Measurements from ENCODE around the gene DHRS4.
"Not testable (repeated sequence)": the region's sequence is repeated elsewhere in the genome, so short reads cannot be mapped to it uniquely, and the experiment has no call there.

The DHRS4 gene

GRCh38 chr14:23950411-23951135 lies 3.0 kb upstream of the DHRS4 start:
- no peak for DNase-seq (ENCODE audit: low read depth, low spot score)
- TF ChIP-seq, protein P1, sequence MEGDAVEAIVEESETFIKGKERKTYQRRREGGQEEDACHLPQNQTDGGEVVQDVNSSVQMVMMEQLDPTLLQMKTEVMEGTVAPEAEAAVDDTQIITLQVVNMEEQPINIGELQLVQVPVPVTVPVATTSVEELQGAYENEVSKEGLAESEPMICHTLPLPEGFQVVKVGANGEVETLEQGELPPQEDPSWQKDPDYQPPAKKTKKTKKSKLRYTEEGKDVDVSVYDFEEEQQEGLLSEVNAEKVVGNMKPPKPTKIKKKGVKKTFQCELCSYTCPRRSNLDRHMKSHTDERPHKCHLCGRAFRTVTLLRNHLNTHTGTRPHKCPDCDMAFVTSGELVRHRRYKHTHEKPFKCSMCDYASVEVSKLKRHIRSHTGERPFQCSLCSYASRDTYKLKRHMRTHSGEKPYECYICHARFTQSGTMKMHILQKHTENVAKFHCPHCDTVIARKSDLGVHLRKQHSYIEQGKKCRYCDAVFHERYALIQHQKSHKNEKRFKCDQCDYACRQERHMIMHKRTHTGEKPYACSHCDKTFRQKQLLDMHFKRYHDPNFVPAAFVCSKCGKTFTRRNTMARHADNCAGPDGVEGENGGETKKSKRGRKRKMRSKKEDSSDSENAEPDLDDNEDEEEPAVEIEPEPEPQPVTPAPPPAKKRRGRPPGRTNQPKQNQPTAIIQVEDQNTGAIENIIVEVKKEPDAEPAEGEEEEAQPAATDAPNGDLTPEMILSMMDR (IDR thresholded peaks at IDR 0.05; ENCODE audit: insufficient read depth, low read length, missing control alignments) = no peak
- ChIA-PET CTCF (interaction anchor here (1.7 to 2.5 kb wide), 2 partner anchors 318 to 362 kb away, joined by 5 read pairs; no protein-coding TSS in a partner anchor), POLR2A (no interaction called here)
- no peak overlapping the region for H3K4me3 ChIP-seq (ENCODE audit: low read depth, low read length)

GRCh38 chr14:23951136-23951466 lies 2.5 kb upstream of the DHRS4 start:
- POLR2A ChIA-PET = not testable (repeated sequence)

DNA sequence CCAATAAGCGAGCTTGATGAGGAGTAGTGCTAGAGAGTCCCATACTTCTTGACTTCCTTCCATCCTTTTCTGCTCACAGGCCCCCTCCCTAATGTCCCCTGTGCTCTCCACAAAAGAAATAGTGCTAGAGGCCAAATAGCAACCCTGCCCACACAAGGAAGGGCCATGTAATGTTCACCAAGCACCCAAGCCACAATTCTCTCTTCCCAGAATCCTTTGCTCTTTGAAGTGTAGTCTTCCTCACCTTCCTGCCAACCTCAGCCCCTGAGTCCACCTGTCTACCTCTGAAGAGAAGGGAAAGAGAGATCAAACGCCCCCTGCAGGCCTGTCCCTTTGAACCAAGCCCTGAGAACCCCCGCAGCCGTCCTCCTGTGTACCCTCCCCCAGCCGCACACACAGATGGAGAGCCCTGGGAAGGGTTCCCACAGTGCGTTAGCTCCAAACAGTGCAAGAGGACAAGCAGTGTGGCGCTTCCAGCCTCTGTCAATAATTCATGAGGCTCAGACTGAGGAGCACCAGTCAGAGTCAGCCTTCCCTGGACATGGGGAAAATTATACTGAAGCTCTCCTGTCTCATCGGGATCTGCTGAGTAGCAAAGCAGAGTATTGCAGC lies 1.9 kb upstream of the DHRS4 start:
- TF ChIP-seq, protein P1 (IDR thresholded peaks at IDR 0.05; ENCODE audit: insufficient read depth, low read length, missing control alignments) = no peak
- no peak for DNase-seq (ENCODE audit: low read depth, low spot score)
- ChIA-PET POLR2A (no interaction called here), CTCF (interaction anchor here (2.5 to 2.8 kb wide), 2 partner anchors 320 to 363 kb away, joined by 5 to 16 read pairs; no protein-coding TSS in a partner anchor)
- no peak overlapping the region for H3K4me3 ChIP-seq (ENCODE audit: low read depth, low read length)

More at GRCh38 chr14:23951136-23951466, 2.5 kb upstream of the DHRS4 start:
- DNase-seq (ENCODE audit: low read depth, low spot score); H3K4me3 ChIP-seq (ENCODE audit: low read depth, low read length): not testable (repeated sequence)
- CTCF ChIA-PET = interaction anchor here (2.5 to 2.8 kb wide), 2 partner anchors 319 to 363 kb away, joined by 5 to 16 read pairs; no protein-coding TSS in a partner anchor

- POLR2A ChIA-PET; DNase-seq (ENCODE audit: low read depth, low spot score): not testable (repeated sequence)
- CTCF ChIA-PET = interaction anchor here (0.7 to 2.8 kb wide), 5 partner anchors 18 to 364 kb away, joined by 3 to 16 read pairs (median 4); no protein-coding TSS in a partner anchor
- peak overlapping the region; percentile 87 for H3K4me3 ChIP-seq (ENCODE audit: low read depth, low read length)
Measured at GRCh38 chr14:23953116-23953463, 480 bp upstream of the DHRS4 start.

DNA sequence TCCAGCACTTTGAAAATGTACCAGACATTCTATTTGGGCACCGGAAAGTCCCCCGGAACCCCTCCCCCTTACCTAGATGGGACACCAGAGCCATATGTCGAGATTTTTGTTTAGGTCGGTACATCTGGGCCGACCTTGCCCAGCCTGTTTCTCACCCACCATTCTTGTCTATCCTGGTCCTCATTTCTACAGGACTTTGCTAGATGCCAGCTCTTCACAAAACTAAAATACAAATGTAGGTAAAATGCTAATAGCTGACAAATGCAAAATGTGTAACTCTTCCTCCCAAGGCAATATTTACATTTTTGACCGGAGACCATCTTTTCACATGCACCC lies 677 bp downstream of the DHRS4 start:
- DNase-seq (ENCODE audit: low read depth, low spot score); POLR2A ChIA-PET: not testable (repeated sequence)
- peak overlapping the region; percentile 87 for H3K4me3 ChIP-seq (ENCODE audit: low read depth, low read length)
- CTCF ChIA-PET = interaction anchor here (0.6 to 2.4 kb wide), 10 partner anchors 10 to 387 kb away, joined by 3 to 11 read pairs (median 4); no protein-coding TSS in a partner anchor

DNA sequence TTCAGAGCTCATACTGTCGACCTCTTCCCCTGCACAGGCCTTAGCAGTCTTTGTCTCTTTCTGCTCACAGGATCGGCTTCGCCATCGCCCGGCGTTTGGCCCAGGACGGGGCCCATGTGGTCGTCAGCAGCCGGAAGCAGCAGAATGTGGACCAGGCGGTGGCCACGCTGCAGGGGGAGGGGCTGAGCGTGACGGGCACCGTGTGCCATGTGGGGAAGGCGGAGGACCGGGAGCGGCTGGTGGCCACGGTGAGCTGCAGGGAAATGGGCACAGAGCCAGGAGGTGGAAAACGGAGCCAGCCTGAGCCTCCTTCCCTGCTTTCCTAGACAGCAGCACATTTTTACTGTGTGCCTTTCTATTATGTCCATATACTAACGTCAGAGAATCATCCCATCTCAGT lies 1.4 kb downstream of the DHRS4 start:
- CTCF ChIA-PET = interaction anchor here (0.6 to 2.4 kb wide), 9 partner anchors 11 to 388 kb away, joined by 3 to 11 read pairs (median 4); no protein-coding TSS in a partner anchor
- H3K4me3 ChIP-seq (ENCODE audit: low read depth, low read length); DNase-seq (ENCODE audit: low read depth, low spot score); POLR2A ChIA-PET: not testable (repeated sequence)

DNA sequence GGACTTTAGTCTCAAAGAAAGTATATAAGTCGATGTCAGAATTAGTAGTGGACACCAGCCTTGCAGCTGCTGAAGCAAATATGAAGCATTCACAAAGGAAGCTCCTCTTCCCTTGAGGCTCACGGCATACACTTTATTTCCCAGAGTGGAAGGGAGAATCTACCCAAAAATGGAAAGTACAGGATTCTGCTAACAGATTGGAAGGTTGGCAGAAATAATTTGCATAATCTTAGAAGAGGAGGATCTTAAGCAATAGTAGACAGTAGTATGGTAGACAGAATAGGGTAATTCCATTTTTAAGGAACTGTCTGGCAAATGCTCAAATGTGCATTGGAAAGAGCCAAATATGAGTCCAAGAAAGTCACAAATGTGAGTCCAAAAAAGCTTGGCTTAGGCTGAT lies 2.2 kb downstream of the DHRS4 start:
- POLR2A ChIA-PET; DNase-seq (ENCODE audit: low read depth, low spot score); H3K4me3 ChIP-seq (ENCODE audit: low read depth, low read length): not testable (repeated sequence)
- CTCF ChIA-PET = interaction anchor here (1.1 to 2.4 kb wide), 3 partner anchors 45 to 324 kb away, joined by 3 to 9 read pairs (median 4); no protein-coding TSS in a partner anchor

DNA sequence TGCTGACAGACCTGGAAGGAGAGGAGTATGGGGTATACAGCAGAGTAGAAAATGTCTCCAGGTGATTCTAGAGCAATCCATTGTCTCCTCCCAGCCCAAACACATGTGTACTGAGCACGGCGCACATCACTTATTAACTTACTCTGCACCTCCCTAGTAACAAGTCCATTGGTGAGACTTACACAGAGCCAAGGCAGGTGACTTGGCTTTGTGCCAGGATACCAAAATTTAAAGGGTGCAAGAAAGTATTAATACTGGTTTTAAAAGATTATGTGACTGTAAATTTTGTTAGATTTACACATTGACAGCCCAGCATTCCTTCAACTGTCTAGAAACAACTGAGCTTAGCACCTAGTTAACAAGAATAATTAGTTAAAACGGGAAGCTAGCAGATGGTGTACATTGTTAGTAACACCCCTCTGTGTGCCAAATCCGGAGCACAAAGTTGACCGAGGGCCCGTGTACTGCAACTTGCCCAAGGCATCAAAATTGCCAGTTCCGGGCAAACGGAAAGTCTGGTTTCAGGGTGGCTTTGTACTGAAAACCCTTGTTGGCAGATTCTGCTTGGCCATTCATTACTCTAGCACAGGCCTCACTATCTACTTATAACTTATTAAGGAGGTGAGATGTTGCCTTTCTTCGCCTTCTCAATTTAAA lies 4.5 kb downstream of the DHRS4 start:
- H3K4me3 ChIP-seq (ENCODE audit: low read depth, low read length); DNase-seq (ENCODE audit: low read depth, low spot score); POLR2A ChIA-PET; CTCF ChIA-PET: not testable (repeated sequence)

DNA sequence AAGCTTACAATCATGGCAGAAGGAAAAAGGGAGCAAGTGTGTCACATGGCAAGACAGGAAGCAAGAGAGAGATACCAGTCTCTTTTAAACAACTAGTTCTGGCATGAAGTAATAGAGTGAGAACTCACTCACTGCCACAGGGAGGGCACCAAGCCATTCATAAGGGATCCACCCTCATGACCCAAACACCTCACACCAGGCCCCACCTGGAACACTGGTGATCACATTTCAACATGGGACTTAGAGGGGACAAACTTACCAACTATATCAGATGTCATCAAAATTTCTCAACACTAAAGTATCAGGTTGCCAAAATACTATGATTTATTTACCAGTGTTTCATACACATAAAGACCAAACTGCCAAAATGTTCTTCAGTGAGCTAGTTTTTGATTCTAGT lies 7.3 kb downstream of the DHRS4 start:
- CTCF ChIA-PET; POLR2A ChIA-PET; H3K4me3 ChIP-seq (ENCODE audit: low read depth, low read length); DNase-seq (ENCODE audit: low read depth, low spot score): not testable (repeated sequence)

- H3K4me3 ChIP-seq (ENCODE audit: low read depth, low read length); CTCF ChIA-PET; DNase-seq (ENCODE audit: low read depth, low spot score); POLR2A ChIA-PET: not testable (repeated sequence)
Measured at GRCh38 chr14:23961704-23962103, 8.1 kb downstream of the DHRS4 start.

DNA sequence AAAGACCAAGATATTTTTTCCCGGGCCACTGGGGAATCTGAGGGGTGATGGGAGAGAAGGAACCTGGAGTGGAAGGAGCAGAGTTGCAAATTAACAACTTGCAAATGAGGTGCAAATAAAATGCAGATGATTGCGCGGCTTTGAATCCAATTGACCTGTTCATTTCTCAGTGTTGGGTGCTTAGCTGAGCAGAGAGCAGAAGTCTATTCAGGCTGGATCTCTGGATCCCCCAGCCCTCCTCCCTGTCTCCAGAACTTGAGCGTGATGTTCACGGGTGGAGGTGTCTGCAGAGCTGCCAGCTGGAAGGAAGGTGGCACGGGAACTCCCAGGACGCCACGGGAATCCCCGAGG lies 15.5 kb downstream of the DHRS4 start:
- DNase-seq (ENCODE audit: low read depth, low spot score); POLR2A ChIA-PET; CTCF ChIA-PET; H3K4me3 ChIP-seq (ENCODE audit: low read depth, low read length): not testable (repeated sequence)

GRCh38 chr14:23969481-23970282 lies 16.1 kb downstream of the DHRS4 start:
- peak overlapping the region; percentile 48 for H3K4me3 ChIP-seq (ENCODE audit: low read depth, low read length)
- POLR2A ChIA-PET; CTCF ChIA-PET; DNase-seq (ENCODE audit: low read depth, low spot score): not testable (repeated sequence)

GRCh38 chr14:23970283-23970659 lies 16.7 kb downstream of the DHRS4 start:
- H3K4me3 ChIP-seq (ENCODE audit: low read depth, low read length) = peak overlapping the region; percentile 48
- DNase-seq (ENCODE audit: low read depth, low spot score); POLR2A ChIA-PET; CTCF ChIA-PET: not testable (repeated sequence)

DNA sequence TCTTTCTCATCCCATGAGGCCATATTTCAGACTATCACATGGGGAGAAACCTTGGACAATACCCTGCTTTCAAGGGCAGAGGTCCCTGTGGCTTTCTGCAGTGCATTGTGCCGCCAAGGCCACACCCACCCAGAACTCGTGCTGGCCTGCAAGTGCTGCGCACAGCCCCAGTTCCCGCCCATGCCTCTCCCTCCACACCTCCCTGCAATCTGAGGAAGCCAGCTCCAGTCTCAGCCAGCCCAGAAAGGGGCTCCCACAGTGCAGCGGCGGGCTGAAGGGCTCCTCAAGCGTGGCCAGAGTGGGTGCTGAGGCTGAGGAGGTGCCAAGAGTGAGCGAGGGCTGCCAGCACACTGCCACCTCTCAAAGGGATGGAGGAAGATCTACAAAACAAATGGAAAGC lies 19.6 kb downstream of the DHRS4 start:
- CTCF ChIA-PET; H3K4me3 ChIP-seq (ENCODE audit: low read depth, low read length); POLR2A ChIA-PET; DNase-seq (ENCODE audit: low read depth, low spot score): not testable (repeated sequence)
